HepG2 (cell line): ENCODE results near the gene MAP2K2. TPM values are rescaled to one million over a fixed set of nuclear protein-coding genes. Genes with fewer than 3 reads are reported as not detected.

Experiments
- CEBPG ChIP-seq: IDR thresholded peaks from 2 replicates; pipeline ENCODE4 v1.6.1; 2016
- E2F1 ChIP-seq: sonication (generic); formaldehyde crosslinking; IDR thresholded peaks from 2 replicates; pipeline ENCODE4 v1.5.0; 2020; ENCODE audit warnings: missing genetic modification reagents
- FOXJ3 ChIP-seq: sonication (generic); formaldehyde crosslinking; IDR thresholded peaks from 2 replicates; pipeline ENCODE4 v1.4.0; 2020; ENCODE audit warnings: missing genetic modification reagents, mild to moderate bottlenecking, borderline replicate concordance
- FOXP1 ChIP-seq, 2 experiments: fragments of 450-650 bp in 1 of 2; IDR thresholded peaks; 2 replicates each; pipeline ENCODE4 v1.6.1; 2017 to 2018; ENCODE audit warnings: antibody characterized with exemption in 1 of 2
- GABPB1 ChIP-seq: IDR thresholded peaks from 2 replicates; pipeline ENCODE4 v1.6.1; 2016; ENCODE audit warnings: mild to moderate bottlenecking, missing genetic modification reagents, moderate library complexity, missing compliant biosample characterization
- GLI4 ChIP-seq: sonication (generic); formaldehyde crosslinking; IDR thresholded peaks from 2 replicates; pipeline ENCODE4 v1.5.1; 2020; ENCODE audit warnings: missing genetic modification reagents, mild to moderate bottlenecking, moderate library complexity, borderline replicate concordance
- HNF4A ChIP-seq: sonication (generic); formaldehyde crosslinking; IDR thresholded peaks from 2 replicates; pipeline ENCODE4 v1.4.0; 2020; ENCODE audit warnings: missing genetic modification reagents
- MTERF4 ChIP-seq: sonication (generic); formaldehyde crosslinking; IDR thresholded peaks from 2 replicates; pipeline ENCODE4 v1.8.0; 2023; ENCODE audit warnings: mild to moderate bottlenecking, missing genetic modification reagents
- RBM22 ChIP-seq: fragments of 200-400 bp; formaldehyde crosslinking; optimal IDR thresholded peaks from 2 replicates; pipeline ENCODE3; 2017; ENCODE audit warnings: mild to moderate bottlenecking, low read length, moderate library complexity
- RBM39 ChIP-seq: fragments of 200-400 bp; formaldehyde crosslinking; IDR thresholded peaks from one replicate; pipeline ENCODE4 v1.6.1; 2018; ENCODE audit warnings: antibody characterized with exemption, mild to moderate bottlenecking, low read depth, low read length; ENCODE audit not compliant: poor library complexity, severe bottlenecking
- RCOR2 ChIP-seq: IDR thresholded peaks from 2 replicates; pipeline ENCODE4 v1.6.1; 2016; ENCODE audit warnings: missing biosample characterization, missing genetic modification reagents
- RXRA ChIP-seq: sonication (generic); formaldehyde crosslinking; IDR thresholded peaks from 2 replicates; pipeline ENCODE4 v1.5.1; 2020; ENCODE audit warnings: missing genetic modification reagents
- SALL1 ChIP-seq: sonication (generic); formaldehyde crosslinking; IDR thresholded peaks from 2 replicates; pipeline ENCODE4 v1.8.0; 2022; ENCODE audit warnings: mild to moderate bottlenecking, missing genetic modification reagents
- SKIL ChIP-seq: sonication (generic); formaldehyde crosslinking; IDR thresholded peaks from 2 replicates; pipeline ENCODE4 v1.8.0; 2022; ENCODE audit warnings: missing genetic modification reagents, mild to moderate bottlenecking, moderate library complexity, borderline replicate concordance
- SRF ChIP-seq: IDR thresholded peaks from 2 replicates; pipeline ENCODE4 v1.6.1; 2011; ENCODE audit warnings: mild to moderate bottlenecking, low read depth, low read length, moderate library complexity
- TBL1XR1 ChIP-seq: fragments of 150-350 bp; IDR thresholded peaks from 2 replicates; pipeline ENCODE4 v1.6.1; 2014; ENCODE audit warnings: borderline replicate concordance, low read length; ENCODE audit not compliant: partially characterized antibody
- ZFP62 ChIP-seq: sonication (generic); formaldehyde crosslinking; IDR thresholded peaks from 2 replicates; pipeline ENCODE4 v1.4.0; 2020; ENCODE audit warnings: missing genetic modification reagents
- ZFP91 ChIP-seq: sonication (generic); formaldehyde crosslinking; IDR thresholded peaks from 2 replicates; pipeline ENCODE4 v1.9.0; 2022; ENCODE audit warnings: missing genetic modification reagents, mild to moderate bottlenecking, borderline replicate concordance
- ZNF232 ChIP-seq: sonication (generic); formaldehyde crosslinking; IDR thresholded peaks from 2 replicates; pipeline ENCODE4 v1.4.0; 2020; ENCODE audit warnings: missing genetic modification reagents, borderline replicate concordance
- ZNF33A ChIP-seq: sonication (generic); formaldehyde crosslinking; IDR thresholded peaks from 2 replicates; pipeline ENCODE4 v1.5.1; 2020; ENCODE audit warnings: missing genetic modification reagents, mild to moderate bottlenecking, moderate library complexity, borderline replicate concordance
- ZSCAN12 ChIP-seq: sonication (generic); formaldehyde crosslinking; IDR thresholded peaks from 2 replicates; pipeline ENCODE4 v1.9.0; 2021; ENCODE audit warnings: mild to moderate bottlenecking, missing genetic modification reagents
- polyA plus RNA-seq, 8 experiments: library from polyadenylated mRNA; depleted of rRNA in 3 of 8; stranded (reverse) in 7 of 8; unstranded in 1 of 8; fragments of >200 nt; fragmentation: Illumina TruSeq in 4 of 8; extraction: Trizol in 4 of 8; gene quantifications; 2 replicates each; pipeline versions ENCODE4 v1.2.1 to v1.2.3, GENCODE V29; 2011 to 2016; ENCODE audit warnings: low read depth in 4 of 8, missing spikeins in 1 of 8, mixed read lengths in 1 of 8; ENCODE audit not compliant: insufficient read depth in 1 of 8
- total RNA-seq, 5 experiments: library from RNA; depleted of rRNA; stranded (reverse); fragments of >200 nt; fragmentation: Illumina TruSeq; extraction: Trizol; gene quantifications; 2 replicates each; pipeline ENCODE4 v1.2.3, GENCODE V29; 2016; ENCODE audit warnings: low read depth in 1 of 5

Gene MAP2K2
- total and polyA plus RNA-seq, 2 of the 13 experiments (the other 11 are each of a cell fraction or from before 2014, with no cell fraction given) = 70.3 to 80.9 TPM

- no peak for TF ChIP-seq SRF
- TF ChIP-seq RXRA (CRISPR knock-in tag) = peak; percentile 88
- TF ChIP-seq RCOR2 (CRISPR knock-in tag) = peak; percentile 95
- TF ChIP-seq TBL1XR1 = peak; percentile 17
- TF ChIP-seq ZSCAN12 (CRISPR knock-in tag) = 0 out of 2 replicates have a peak, but pooled peaks have one; percentile 65
- no peak; the same call in 1 of the 2 replicates for TF ChIP-seq ZNF232 (CRISPR knock-in tag)
- peak; percentile 78 for TF ChIP-seq GABPB1 (CRISPR knock-in tag)
- peak; percentile 80; the same call in 1 of the 2 replicates for TF ChIP-seq ZFP91 (CRISPR knock-in tag)
- TF ChIP-seq ZFP62 (CRISPR knock-in tag) = no peak
- TF ChIP-seq ZNF33A (CRISPR knock-in tag) = no peak
- peak; percentile 63 for TF ChIP-seq SKIL (CRISPR knock-in tag)
- TF ChIP-seq HNF4A (CRISPR knock-in tag) = peak; percentile 54
- TF ChIP-seq RBM39 = peak; percentile 90
- TF ChIP-seq CEBPG (CRISPR knock-in tag) = peak; percentile 87
- TF ChIP-seq FOXJ3 = no peak
- peak; percentile 4; the same call in 1 of the 2 replicates for TF ChIP-seq FOXP1 (IDR thresholded peaks at IDR 0.05)
- TF ChIP-seq FOXP1 (CRISPR knock-in tag; IDR thresholded peaks at IDR 0.05) = no peak
- 0 out of 2 replicates have a peak, but pooled peaks have one; percentile 24 for TF ChIP-seq GLI4 (CRISPR knock-in tag)
- TF ChIP-seq RBM22 = peak; percentile 44
- 0 out of 2 replicates have a peak, but pooled peaks have one; percentile 13 for TF ChIP-seq MTERF4 (CRISPR knock-in tag)
- peak; percentile 65 for TF ChIP-seq SALL1
- TF ChIP-seq E2F1 (CRISPR knock-in tag) = peak; percentile 67; the same call in 1 of the 2 replicates
Observed at GRCh38 chr19:4057931-4058692, 65.8 kb downstream of the MAP2K2 start (continued).
